ENCODE results near the gene PAX3. TPM values are rescaled to one million over a fixed set of nuclear protein-coding genes. Genes with fewer than 3 reads are reported as not detected.

PAX3 gene
- total RNA-seq, 3 donors from 2014 or later, result 0.29 to 2.9 (median 2.3) TPM

DNA sequence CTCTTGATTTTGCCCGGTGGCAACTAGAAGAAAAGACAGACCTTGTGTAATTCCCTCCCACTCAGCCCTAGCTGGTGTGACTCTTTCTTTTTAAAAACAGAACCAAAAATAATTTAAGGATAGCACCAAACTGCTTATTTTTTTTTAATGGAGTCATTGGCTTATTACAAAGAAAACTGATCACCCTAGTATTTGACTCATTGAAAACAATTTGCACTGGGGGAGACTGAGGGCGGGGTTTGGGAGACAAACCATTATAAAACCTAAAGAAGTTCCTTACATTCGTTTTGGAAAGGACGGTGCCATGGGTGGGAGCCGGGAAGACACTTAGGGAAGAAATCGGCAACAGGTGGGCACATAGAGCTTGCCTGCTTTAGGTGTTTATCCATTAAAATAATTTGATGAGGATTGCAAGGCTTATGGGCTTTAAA, 2.5 kb downstream of the PAX3 start:
- peaks cover 0 to 5% of the 10 kb centered on the region in 2 donors for H3K9me3 ChIP-seq
- TF ChIP-seq POLR2AphosphoS5 (IDR thresholded peaks at IDR 0.05) (no peak), POLR2A (IDR thresholded peaks at IDR 0.05) (no peak)
- TF ChIP-seq, protein P1, sequence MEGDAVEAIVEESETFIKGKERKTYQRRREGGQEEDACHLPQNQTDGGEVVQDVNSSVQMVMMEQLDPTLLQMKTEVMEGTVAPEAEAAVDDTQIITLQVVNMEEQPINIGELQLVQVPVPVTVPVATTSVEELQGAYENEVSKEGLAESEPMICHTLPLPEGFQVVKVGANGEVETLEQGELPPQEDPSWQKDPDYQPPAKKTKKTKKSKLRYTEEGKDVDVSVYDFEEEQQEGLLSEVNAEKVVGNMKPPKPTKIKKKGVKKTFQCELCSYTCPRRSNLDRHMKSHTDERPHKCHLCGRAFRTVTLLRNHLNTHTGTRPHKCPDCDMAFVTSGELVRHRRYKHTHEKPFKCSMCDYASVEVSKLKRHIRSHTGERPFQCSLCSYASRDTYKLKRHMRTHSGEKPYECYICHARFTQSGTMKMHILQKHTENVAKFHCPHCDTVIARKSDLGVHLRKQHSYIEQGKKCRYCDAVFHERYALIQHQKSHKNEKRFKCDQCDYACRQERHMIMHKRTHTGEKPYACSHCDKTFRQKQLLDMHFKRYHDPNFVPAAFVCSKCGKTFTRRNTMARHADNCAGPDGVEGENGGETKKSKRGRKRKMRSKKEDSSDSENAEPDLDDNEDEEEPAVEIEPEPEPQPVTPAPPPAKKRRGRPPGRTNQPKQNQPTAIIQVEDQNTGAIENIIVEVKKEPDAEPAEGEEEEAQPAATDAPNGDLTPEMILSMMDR (IDR thresholded peaks at IDR 0.05), result no peak
- peaks cover 8 to 99% of the 10 kb centered on the region in 2 donors for H3K27me3 ChIP-seq
- peak overlapping the region in 2 of 3 donors; percentile 32 to 62 for H3K4me3 ChIP-seq
- no peak for DNase-seq (ENCODE audit: low spot score in 2 of 2)
- H3K4me1 ChIP-seq, result peaks cover 0 to 3% of the 10 kb centered on the region in 2 donors
- no peak overlapping the region for H3K27ac ChIP-seq
- intact Hi-C loops (cut with DNase I; ENCODE audit: low total_unique reads), result no loop called here
- no peaks in the 10 kb centered on the region for H3K36me3 ChIP-seq

DNA sequence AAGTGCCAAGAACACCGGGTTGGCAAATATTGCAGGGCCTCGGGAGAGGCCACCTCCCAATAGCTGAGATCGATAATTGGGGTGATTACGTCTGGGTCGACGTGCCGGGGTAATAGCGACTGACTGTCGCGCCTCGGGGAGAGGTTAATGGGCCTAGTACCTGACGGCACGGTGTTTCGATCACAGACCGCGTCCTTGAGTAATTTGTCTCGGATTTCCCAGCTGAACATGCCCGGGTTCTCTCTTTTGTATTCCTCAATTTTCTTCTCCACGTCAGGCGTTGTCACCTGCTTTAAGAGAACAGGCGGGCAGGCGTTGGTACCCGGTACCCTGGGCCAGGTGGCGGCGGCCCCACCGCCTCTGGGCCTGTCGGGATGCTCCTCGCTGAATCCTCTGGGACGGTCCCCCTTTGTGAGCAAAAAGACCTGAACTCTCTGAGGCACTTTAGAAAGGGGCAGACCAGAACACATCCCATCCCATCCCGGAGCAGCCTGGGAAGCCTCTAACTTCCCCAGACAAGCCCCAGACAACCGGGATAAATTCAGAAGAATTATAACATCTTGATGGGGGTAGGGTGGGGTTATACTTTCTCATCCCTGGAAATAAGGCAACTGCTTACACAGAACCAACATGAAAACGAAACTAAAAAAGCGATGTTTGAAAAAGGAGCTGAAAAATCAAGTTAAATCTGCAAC, 3.3 kb downstream of the PAX3 start:
- Histone ChIP-seq H3K27me3 (peaks cover 6 to 99% of the 10 kb centered on the region in 2 donors), H3K27ac (no peak overlapping the region), H3K4me3 (peak overlapping the region; percentile 3 to 62 (median 32)), H3K9me3 (peaks cover 0 to 5% of the 10 kb centered on the region in 2 donors), H3K4me1 (peaks cover 0 to 3% of the 10 kb centered on the region in 2 donors), H3K36me3 (no peaks in the 10 kb centered on the region)
- intact Hi-C loops (cut with DNase I; ENCODE audit: low total_unique reads), result no loop called here
- TF ChIP-seq POLR2A (IDR thresholded peaks at IDR 0.05), result no peak
- DNase-seq (ENCODE audit: low spot score in 2 of 2), result no peak

DNA sequence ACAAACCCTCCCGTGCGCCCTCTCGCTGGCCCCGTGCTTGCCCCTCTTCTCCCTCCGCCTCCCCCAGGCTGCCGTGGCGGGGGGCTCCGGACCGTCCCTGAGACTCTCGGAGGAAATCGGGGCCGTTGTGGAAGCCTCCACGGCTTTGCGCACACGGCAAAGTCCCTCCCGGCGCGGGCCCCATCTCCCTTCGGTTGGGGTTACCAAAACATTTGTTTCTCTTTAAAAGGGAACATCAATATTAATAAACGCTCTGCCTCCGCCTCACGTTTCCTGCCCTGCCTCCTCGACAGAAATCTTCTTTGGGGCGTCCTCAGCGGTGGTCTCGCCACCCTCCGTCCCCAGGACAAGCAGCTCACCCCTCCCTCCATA, 3.8 kb downstream of the PAX3 start:
- TF ChIP-seq POLR2A (IDR thresholded peaks at IDR 0.05) (no peak), POLR2AphosphoS5 (IDR thresholded peaks at IDR 0.05) (no peak)
- TF ChIP-seq, protein P1 (IDR thresholded peaks at IDR 0.05), result no peak
- no peak for DNase-seq (ENCODE audit: low spot score in 2 of 2)
- intact Hi-C loops (cut with DNase I; ENCODE audit: low total_unique reads), result no loop called here
- Histone ChIP-seq H3K36me3 (no peaks in the 10 kb centered on the region), H3K27ac (no peak overlapping the region), H3K27me3 (peaks cover 6 to 99% of the 10 kb centered on the region in 2 donors), H3K9me3 (peaks cover 0 to 5% of the 10 kb centered on the region in 2 donors), H3K4me3 (peak overlapping the region; percentile 16 to 62 (median 32)), H3K4me1 (peaks cover 0 to 3% of the 10 kb centered on the region in 2 donors)

DNA sequence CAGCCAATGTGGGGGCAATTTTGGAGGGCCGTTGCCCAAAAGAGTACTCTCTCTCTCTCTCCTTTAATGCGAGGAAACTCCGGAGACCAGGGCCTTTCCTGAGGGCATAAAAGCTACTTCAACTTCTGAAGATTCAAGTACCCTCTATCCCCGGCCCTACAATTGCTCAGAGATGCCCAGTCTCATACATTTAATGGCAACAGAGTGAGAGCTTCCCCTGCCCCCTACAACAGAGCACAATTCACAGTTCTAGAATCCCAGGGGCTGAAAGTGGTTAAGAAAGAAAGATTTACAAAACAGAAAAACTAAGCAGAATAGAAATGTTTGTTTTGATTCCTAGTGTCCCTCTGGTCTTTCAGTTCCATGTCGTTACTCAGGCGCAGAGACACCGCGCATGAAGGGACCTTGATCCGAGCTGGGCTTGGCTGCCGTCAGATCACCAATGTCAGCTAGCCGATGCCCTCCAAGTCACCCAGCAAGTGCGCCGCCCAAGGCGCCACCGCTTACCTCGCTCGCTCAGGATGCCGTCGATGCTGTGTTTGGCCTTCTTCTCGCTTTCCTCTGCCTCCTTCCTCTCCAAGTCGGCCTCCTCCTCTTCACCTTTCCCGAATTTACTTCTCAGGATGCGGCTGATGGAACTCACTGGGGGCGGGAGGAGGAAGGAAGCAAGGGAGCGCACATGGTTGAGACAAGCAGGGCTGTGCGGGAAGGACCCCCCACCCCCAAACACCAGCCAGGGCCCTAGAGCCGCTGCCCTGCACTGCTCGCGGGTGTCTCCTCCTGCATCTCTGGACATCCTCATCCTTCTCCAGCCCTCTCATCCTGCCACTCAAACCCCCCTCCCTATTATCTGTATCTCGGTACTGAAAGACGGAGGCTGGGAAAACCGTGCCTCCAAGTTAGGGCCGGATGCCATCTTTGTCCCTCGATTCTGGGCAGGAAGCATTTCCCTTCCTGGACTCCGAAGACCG, 4.9 kb downstream of the PAX3 start:
- intact Hi-C loops (cut with DNase I; ENCODE audit: low total_unique reads), result no loop called here
- Histone ChIP-seq H3K36me3 (no peaks in the 10 kb centered on the region), H3K4me3 (no peak overlapping the region), H3K27ac (no peak overlapping the region), H3K4me1 (peaks cover 0 to 3% of the 10 kb centered on the region in 2 donors), H3K9me3 (peaks cover 0 to 5% of the 10 kb centered on the region in 2 donors), H3K27me3 (peaks cover 6 to 99% of the 10 kb centered on the region in 2 donors)
- TF ChIP-seq POLR2A (IDR thresholded peaks at IDR 0.05), result no peak
- TF ChIP-seq, protein P1 (IDR thresholded peaks at IDR 0.05), result no peak
- no peak for TF ChIP-seq POLR2AphosphoS5 (IDR thresholded peaks at IDR 0.05)
- no peak for DNase-seq (ENCODE audit: low spot score in 2 of 2)

DNA sequence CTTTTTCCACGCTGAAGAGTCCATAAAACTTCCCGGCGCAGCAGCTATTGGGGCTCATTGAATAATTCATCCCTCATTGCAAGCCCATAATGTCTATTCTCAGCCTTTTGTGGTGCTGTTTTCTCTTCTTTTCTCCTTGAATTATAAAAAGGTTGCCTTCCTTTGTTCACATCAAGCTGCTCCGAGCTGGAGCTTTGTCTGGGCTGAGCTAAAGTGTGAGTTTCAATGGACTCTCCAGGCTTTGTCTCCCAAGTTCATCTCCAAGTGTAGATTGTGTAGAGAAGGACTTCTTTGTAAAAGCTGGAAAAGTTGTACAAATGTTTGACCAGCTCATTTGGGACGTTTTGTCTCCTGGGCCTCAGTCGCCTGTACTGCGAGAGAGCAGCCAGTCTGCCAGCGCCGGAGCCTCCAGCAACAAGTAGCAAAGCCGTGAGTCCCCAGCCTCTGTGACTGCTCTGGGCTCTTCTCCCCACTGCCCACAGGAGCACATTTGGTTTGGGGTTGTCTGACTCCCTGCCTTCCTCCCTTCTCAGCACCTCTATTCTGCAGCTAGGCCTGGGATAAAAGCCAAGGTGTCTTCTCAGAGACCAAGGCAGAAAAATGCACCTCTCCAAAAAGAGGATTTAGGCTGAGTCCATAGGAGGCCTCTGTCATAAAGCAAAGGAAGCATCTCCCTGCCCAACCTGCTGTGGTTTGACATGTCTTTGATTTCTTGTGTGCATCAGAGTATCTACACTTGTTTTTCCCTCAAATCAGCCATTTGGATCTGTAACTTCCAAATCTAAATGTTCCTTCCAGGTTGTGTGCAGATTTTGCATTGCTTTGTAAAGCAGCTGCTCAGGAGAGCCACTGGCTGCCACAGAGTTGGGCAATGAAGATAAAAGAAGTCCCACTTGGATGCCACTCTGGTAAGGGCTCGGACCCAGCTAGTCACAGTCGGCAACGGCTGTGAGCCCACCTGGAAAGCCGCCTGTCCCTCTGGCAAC, 6.4 kb downstream of the PAX3 start:
- intact Hi-C loops (cut with DNase I; ENCODE audit: low total_unique reads), result no loop called here
- TF ChIP-seq, protein P1 (IDR thresholded peaks at IDR 0.05), result no peak
- TF ChIP-seq POLR2A (IDR thresholded peaks at IDR 0.05) (no peak), POLR2AphosphoS5 (IDR thresholded peaks at IDR 0.05) (no peak)
- Histone ChIP-seq H3K4me3 (no peak overlapping the region), H3K4me1 (no peaks in the 10 kb centered on the region), H3K36me3 (no peaks in the 10 kb centered on the region), H3K27ac (no peak overlapping the region), H3K9me3 (no peaks in the 10 kb centered on the region), H3K27me3 (peaks cover 4 to 99% of the 10 kb centered on the region in 2 donors)
- DNase-seq (ENCODE audit: low spot score in 2 of 2), result no peak

Measured in breast epithelium (tissue), 4 donors.